OCI-LY7 (cell line): ENCODE measurements around the gene LPCAT1. TPM values are rescaled to one million over a fixed set of nuclear protein-coding genes. Genes with fewer than 3 reads are reported as not detected.

Source experiments
- BruUV-seq: library from RNA; stranded (reverse); fragments of 400-500 nt; replicated peaks from 2 replicates; lab custom pipeline; 2021; lab: Mats Ljungman, UMichigan
- CTCF ChIA-PET: fragments of 300-600 bp; sonication (Branson Sonifier 250); formaldehyde crosslinking; loops from one replicate; lab custom pipeline; 2022; ENCODE audit warnings: antibody characterized with exemption; ENCODE audit not compliant: unreplicated experiment; lab: Charles Lee
- POLR2A ChIA-PET: fragments of 300-600 bp; sonication (Branson Sonifier 250); formaldehyde crosslinking; loops from one replicate; lab custom pipeline; 2022; ENCODE audit warnings: antibody characterized with exemption; lab: Charles Lee
- DNase-seq: peaks from one replicate; pipeline ENCODE4 v3.0.0-alpha.2; 2015; ENCODE audit warnings: low spot score
- H2AFZ ChIP-seq: fragments of 200-600 bp; sonication (generic), shearing (Covaris generic); 2 replicates; pipeline ENCODE4 v1.6.1; 2014; ENCODE audit warnings: mild to moderate bottlenecking, antibody characterized with exemption, low read length, moderate library complexity
- H3K27ac ChIP-seq: fragments of 200-600 bp; sonication (generic); 2 replicates; pipeline ENCODE4 v1.5.1; 2014; ENCODE audit warnings: mixed run types, low read depth, mild to moderate bottlenecking, moderate library complexity, low read length, inconsistent platforms; ENCODE audit not compliant: poor library complexity, severe bottlenecking
- H3K36me3 ChIP-seq: fragments of 200-600 bp; sonication (generic); 2 replicates; pipeline ENCODE4 v1.6.1; 2014; ENCODE audit warnings: mild to moderate bottlenecking, antibody characterized with exemption, low read length, moderate library complexity, mixed read lengths; ENCODE audit not compliant: insufficient read depth
- H3K4me1 ChIP-seq: fragments of 200-600 bp; sonication (generic); 2 replicates; pipeline ENCODE4 v1.5.1; 2014; ENCODE audit warnings: mild to moderate bottlenecking, low read length; ENCODE audit not compliant: insufficient read depth, poor library complexity, severe bottlenecking
- H3K4me2 ChIP-seq: fragments of 200-600 bp; sonication (generic); 2 replicates; pipeline ENCODE4 v1.6.1; 2014; ENCODE audit warnings: mild to moderate bottlenecking, low read length
- H3K4me3 ChIP-seq: fragments of 200-600 bp; sonication (generic); 2 replicates; pipeline ENCODE4 v1.5.1; 2014; ENCODE audit warnings: mild to moderate bottlenecking, low read depth, low read length; ENCODE audit not compliant: poor library complexity, severe bottlenecking
- H3K79me2 ChIP-seq: fragments of 200-600 bp; sonication (generic); 2 replicates; pipeline ENCODE4 v1.6.1; 2016; ENCODE audit warnings: low read depth, mild to moderate bottlenecking, low read length, moderate library complexity, mixed read lengths; ENCODE audit not compliant: insufficient read depth
- H3K9me2 ChIP-seq: fragments of 200-600 bp; sonication (generic); 2 replicates; pipeline ENCODE4 v1.6.1; 2016; ENCODE audit warnings: mild to moderate bottlenecking, low read length, mixed read lengths; ENCODE audit not compliant: insufficient read depth
- H3K9me3 ChIP-seq: fragments of 200-600 bp; sonication (generic); 2 replicates; pipeline ENCODE4 v1.6.1; 2014; ENCODE audit warnings: mild to moderate bottlenecking, mixed run types, low read length, mixed read lengths
- H4K20me1 ChIP-seq: fragments of 200-600 bp; sonication (generic); 2 replicates; pipeline ENCODE4 v1.6.1; 2014; ENCODE audit warnings: mild to moderate bottlenecking, antibody characterized with exemption, low read length, moderate library complexity, mixed read lengths; ENCODE audit not compliant: insufficient read depth
- EZH2phosphoT487 ChIP-seq: fragments of 200-600 bp; sonication (generic); IDR thresholded peaks from 2 replicates; pipeline ENCODE4 v1.6.1; 2018; ENCODE audit warnings: low read depth, borderline replicate concordance, mild to moderate bottlenecking, mixed run types, antibody characterized with exemption, low read length, moderate library complexity, mixed read lengths
- intact Hi-C: fragments of 100-400 bp; cut with micrococcal nuclease; formaldehyde crosslinking; loops from one replicate; pipeline ENCODE4 v1.10.0; 2022; ENCODE audit not compliant: unreplicated experiment
- total RNA-seq, 2 experiments: library from RNA; depleted of rRNA in 1 of 2; stranded (reverse); fragments of >200 nt in 1 of 2; shearing (Covaris generic) in 1 of 2; gene quantifications; 2 replicates each; pipeline ENCODE4 v1.2.3, GENCODE V29; 2014 to 2022
- TF ChIP-seq, protein P1 (sequence below): fragments of 200-600 bp; sonication (generic); conservative IDR thresholded peaks from 2 replicates; pipeline ENCODE4 v1.5.1; 2014; ENCODE audit warnings: mild to moderate bottlenecking, antibody characterized with exemption, low read length, moderate library complexity, mixed read lengths

The LPCAT1 gene
- total RNA-seq, 2 experiments from 2014 or later, result 47.7 to 63.6 TPM

DNA sequence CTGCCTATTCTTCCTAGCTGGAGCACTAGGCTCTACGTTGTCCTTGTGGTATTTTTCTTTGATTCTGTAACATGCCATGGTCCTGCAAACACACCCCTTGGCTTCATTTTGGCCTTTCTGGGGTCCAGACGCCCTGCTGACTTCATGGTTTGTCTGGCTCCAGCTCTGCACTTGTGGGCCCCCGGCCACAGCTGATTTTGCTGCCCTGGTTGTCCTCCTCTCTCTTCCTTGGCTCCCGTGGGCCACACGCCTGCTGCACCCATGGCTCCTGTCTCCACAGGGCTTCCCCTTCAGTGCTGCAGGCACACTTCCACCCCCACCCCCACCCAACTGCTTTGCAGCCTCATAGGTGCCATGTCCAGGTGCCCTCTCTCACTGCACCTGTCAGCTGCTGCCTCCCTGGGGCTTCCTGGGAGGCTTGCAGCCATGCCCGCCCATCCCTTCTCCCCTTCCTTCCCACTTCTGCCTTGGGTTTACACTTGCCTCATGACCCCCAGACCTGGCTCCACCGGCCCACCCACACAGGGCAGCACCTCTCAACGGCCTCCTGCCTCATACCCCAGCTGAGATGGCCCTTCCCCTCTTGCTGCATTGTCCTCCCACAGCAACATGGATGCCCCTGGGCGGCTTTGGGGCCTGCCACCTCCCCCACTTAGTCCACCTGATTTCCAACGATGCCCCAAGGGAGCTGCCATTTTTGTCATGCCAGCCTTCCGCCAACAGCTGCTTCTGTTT, 104.1 kb downstream of the LPCAT1 start:
- CTCF ChIA-PET, result no interaction called here
- BruUV-seq, result no TSS peak
- Histone ChIP-seq H3K9me2 (no peaks in the 10 kb centered on the region), H3K79me2 (no peaks in the 10 kb centered on the region), H3K36me3 (no peaks in the 10 kb centered on the region), H3K4me3 (no peak overlapping the region), H3K4me2 (no peak overlapping the region), H3K9me3 (no peaks in the 10 kb centered on the region), H3K27ac (no peak overlapping the region), H3K4me1 (no peaks in the 10 kb centered on the region), H2AFZ (no peak overlapping the region), H4K20me1 (no peaks in the 10 kb centered on the region)
- POLR2A ChIA-PET, result no interaction called here
- intact Hi-C loops, result no loop called here
- DNase-seq, result no peak
- TF ChIP-seq, protein P1, sequence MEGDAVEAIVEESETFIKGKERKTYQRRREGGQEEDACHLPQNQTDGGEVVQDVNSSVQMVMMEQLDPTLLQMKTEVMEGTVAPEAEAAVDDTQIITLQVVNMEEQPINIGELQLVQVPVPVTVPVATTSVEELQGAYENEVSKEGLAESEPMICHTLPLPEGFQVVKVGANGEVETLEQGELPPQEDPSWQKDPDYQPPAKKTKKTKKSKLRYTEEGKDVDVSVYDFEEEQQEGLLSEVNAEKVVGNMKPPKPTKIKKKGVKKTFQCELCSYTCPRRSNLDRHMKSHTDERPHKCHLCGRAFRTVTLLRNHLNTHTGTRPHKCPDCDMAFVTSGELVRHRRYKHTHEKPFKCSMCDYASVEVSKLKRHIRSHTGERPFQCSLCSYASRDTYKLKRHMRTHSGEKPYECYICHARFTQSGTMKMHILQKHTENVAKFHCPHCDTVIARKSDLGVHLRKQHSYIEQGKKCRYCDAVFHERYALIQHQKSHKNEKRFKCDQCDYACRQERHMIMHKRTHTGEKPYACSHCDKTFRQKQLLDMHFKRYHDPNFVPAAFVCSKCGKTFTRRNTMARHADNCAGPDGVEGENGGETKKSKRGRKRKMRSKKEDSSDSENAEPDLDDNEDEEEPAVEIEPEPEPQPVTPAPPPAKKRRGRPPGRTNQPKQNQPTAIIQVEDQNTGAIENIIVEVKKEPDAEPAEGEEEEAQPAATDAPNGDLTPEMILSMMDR, result no peak
- TF ChIP-seq EZH2phosphoT487, result no peak

DNA sequence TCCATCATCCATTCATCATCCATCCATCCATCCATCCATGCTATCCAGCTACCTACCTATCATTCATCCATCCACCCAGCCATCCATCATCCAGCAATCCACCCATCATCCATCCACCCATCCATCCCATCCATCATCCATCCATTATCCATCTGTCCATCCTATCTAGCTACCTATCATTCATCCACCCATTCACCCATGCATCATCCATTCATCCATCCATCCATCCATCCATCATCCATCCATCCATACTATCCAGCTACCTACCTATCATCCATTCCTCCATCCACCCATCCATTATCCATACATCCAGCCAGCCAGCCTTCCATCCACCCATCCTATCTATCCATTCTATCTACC, 104.9 kb downstream of the LPCAT1 start:
- H2AFZ ChIP-seq, result no peak overlapping the region
- no peaks in the 10 kb centered on the region for H3K36me3 ChIP-seq
- no peaks in the 10 kb centered on the region for H4K20me1 ChIP-seq
- no peaks in the 10 kb centered on the region for H3K4me1 ChIP-seq
- H3K79me2 ChIP-seq, result no peaks in the 10 kb centered on the region
- ChIA-PET POLR2A (no interaction called here), CTCF (no interaction called here)
- BruUV-seq, result no TSS peak
- H3K4me3 ChIP-seq, result no peak overlapping the region
- TF ChIP-seq EZH2phosphoT487, result no peak
- TF ChIP-seq, protein P1, result no peak
- intact Hi-C loops, result no loop called here
- no peak overlapping the region for H3K4me2 ChIP-seq
- no peaks in the 10 kb centered on the region for H3K9me2 ChIP-seq
- H3K9me3 ChIP-seq, result no peaks in the 10 kb centered on the region
- no peak for DNase-seq
- H3K27ac ChIP-seq, result no peak overlapping the region

- no peak overlapping the region for H3K4me3 ChIP-seq
- H3K9me3 ChIP-seq, result no peaks in the 10 kb centered on the region
- POLR2A ChIA-PET, result no interaction called here
- H3K4me2 ChIP-seq, result no peak overlapping the region
- no peaks in the 10 kb centered on the region for H3K36me3 ChIP-seq
- no peaks in the 10 kb centered on the region for H3K79me2 ChIP-seq
- H4K20me1 ChIP-seq, result no peaks in the 10 kb centered on the region
- TF ChIP-seq, protein P1, result no peak
- no peak for TF ChIP-seq EZH2phosphoT487
- H3K9me2 ChIP-seq, result no peaks in the 10 kb centered on the region
- no TSS peak for BruUV-seq
- no peak for DNase-seq
- CTCF ChIA-PET, result no interaction called here
- H3K27ac ChIP-seq, result no peak overlapping the region
- intact Hi-C loops, result no loop called here
- no peaks in the 10 kb centered on the region for H3K4me1 ChIP-seq
- H2AFZ ChIP-seq, result no peak overlapping the region
These were observed 105.4 kb downstream of the LPCAT1 start for GRCh38 chr5:1418238-1418920.
